IPS-18a (cell line): Measurements from ENCODE around the gene TEKT2.

Experiments used
- H3K27ac ChIP-seq: one replicate; pipeline ENCODE4 v1.5.1; 2013; ENCODE audit warnings: low read length
- H3K27me3 ChIP-seq: one replicate; pipeline ENCODE4 v1.6.1; 2013; ENCODE audit warnings: mild to moderate bottlenecking, low read length; ENCODE audit not compliant: control insufficient read depth, insufficient read depth
- H3K36me3 ChIP-seq: one replicate; pipeline ENCODE4 v1.6.1; 2013; ENCODE audit warnings: low read depth, low read length; ENCODE audit not compliant: control insufficient read depth
- H3K4me1 ChIP-seq: one replicate; pipeline ENCODE4 v1.6.1; 2013; ENCODE audit warnings: low read depth, low read length; ENCODE audit not compliant: control insufficient read depth
- H3K4me3 ChIP-seq: one replicate; pipeline ENCODE4 v1.5.1; 2013; ENCODE audit warnings: low read length
- H3K9ac ChIP-seq: one replicate; pipeline ENCODE4 v1.6.1; 2013; ENCODE audit warnings: mild to moderate bottlenecking, low read length, moderate library complexity
- H3K9me3 ChIP-seq: one replicate; pipeline ENCODE4 v1.6.1; 2013; ENCODE audit warnings: low read depth, low read length; ENCODE audit not compliant: control insufficient read depth

The TEKT2 gene

GRCh38 chr1:36135796-36136195 is 51.9 kb downstream of the TEKT2 start:
- Histone ChIP-seq H3K27ac (no peak overlapping the region), H3K9me3 (no peaks in the 10 kb centered on the region), H3K36me3 (peaks cover 22% of the 10 kb centered on the region), H3K4me1 (no peaks in the 10 kb centered on the region), H3K27me3 (no peaks in the 10 kb centered on the region), H3K4me3 (no peak overlapping the region), H3K9ac (no peak overlapping the region)

GRCh38 chr1:36136535-36136934 is 52.6 kb downstream of the TEKT2 start:
- Histone ChIP-seq H3K36me3 (peaks cover 22% of the 10 kb centered on the region), H3K9ac (no peak overlapping the region), H3K27ac (no peak overlapping the region)

GRCh38 chr1:36137226-36137625 is 53.3 kb downstream of the TEKT2 start:
- Histone ChIP-seq H3K27me3 (no peaks in the 10 kb centered on the region), H3K4me1 (no peaks in the 10 kb centered on the region), H3K36me3 (peaks cover 22% of the 10 kb centered on the region), H3K4me3 (no peak overlapping the region), H3K9ac (no peak overlapping the region), H3K27ac (no peak overlapping the region), H3K9me3 (no peaks in the 10 kb centered on the region)

More at GRCh38 chr1:36136535-36136934, 52.6 kb downstream of the TEKT2 start:
- H3K9me3 ChIP-seq, result no peaks in the 10 kb centered on the region
- no peak overlapping the region for H3K4me3 ChIP-seq
- H3K27me3 ChIP-seq, result no peaks in the 10 kb centered on the region
- no peaks in the 10 kb centered on the region for H3K4me1 ChIP-seq

- no peaks in the 10 kb centered on the region for H3K4me1 ChIP-seq
- no peak overlapping the region for H3K27ac ChIP-seq
- peaks cover 22% of the 10 kb centered on the region for H3K36me3 ChIP-seq
- no peaks in the 10 kb centered on the region for H3K27me3 ChIP-seq
- no peak overlapping the region for H3K9ac ChIP-seq
- H3K4me3 ChIP-seq, result no peak overlapping the region
- H3K9me3 ChIP-seq, result no peaks in the 10 kb centered on the region
Observed at GRCh38 chr1:36137776-36138175, 53.9 kb downstream of the TEKT2 start.
